WTC11 (cell line): ENCODE results near the gene TNFRSF19. TPM values are rescaled to one million over a fixed set of nuclear protein-coding genes. Genes with fewer than 3 reads are reported as not detected.
A peak's percentile ranks its signal among the peaks of the same experiment; 100 is the strongest.
"Not testable (repeated sequence)": the region's sequence is repeated elsewhere in the genome, so short reads cannot be mapped to it uniquely, and the experiment has no call there.

Experiments
- ATAC-seq: fragments of 200-7000 bp; cut with Tn5 transposase; 2 replicates; pipeline ENCODE4 v1.10.0; 2021; ENCODE audit warnings: mild to moderate bottlenecking, moderate library complexity
- Bru-seq: library from RNA; stranded (reverse); fragments of 400-500 nt; gene quantifications from one replicate; lab custom pipeline; 2021; lab: Mats Ljungman, UMichigan
- CTCF ChIA-PET: fragments of 300-600 bp; sonication (Branson Sonifier 250); formaldehyde crosslinking; loops from one replicate; lab custom pipeline; 2021; ENCODE audit warnings: antibody characterized with exemption; lab: Charles Lee
- POLR2A ChIA-PET: fragments of 350-600 bp; sonication (Branson Sonifier 250); formaldehyde crosslinking; loops from one replicate; lab custom pipeline; 2021; ENCODE audit warnings: antibody characterized with exemption; lab: Charles Lee
- DNase-seq: peaks from one replicate; pipeline ENCODE4 v3.0.0; 2021; ENCODE audit warnings: low spot score
- H3K27ac Mint-ChIP-seq: 2 replicates; pipeline ENCODE4 v1.8.0; 2021; ENCODE audit warnings: mixed read lengths
- H3K27me3 Mint-ChIP-seq: 2 replicates; pipeline ENCODE4 v1.8.0; 2021; ENCODE audit warnings: low read depth, mild to moderate bottlenecking, moderate library complexity, mixed read lengths
- H3K36me3 Mint-ChIP-seq: 2 replicates; pipeline ENCODE4 v1.8.0; 2021; ENCODE audit warnings: mixed read lengths
- H3K4me1 Mint-ChIP-seq: 2 replicates; pipeline ENCODE4 v1.8.0; 2022; ENCODE audit warnings: mixed read lengths
- H3K4me3 Mint-ChIP-seq: 2 replicates; pipeline ENCODE4 v1.8.0; 2021; ENCODE audit warnings: mild to moderate bottlenecking, moderate library complexity, mixed read lengths
- H3K9me3 Mint-ChIP-seq: 2 replicates; pipeline ENCODE4 v1.8.0; 2021; ENCODE audit warnings: mixed read lengths
- ELF4 ChIP-seq: sonication (generic); formaldehyde crosslinking; IDR thresholded peaks from 2 replicates; pipeline ENCODE4 v1.8.1; 2022; ENCODE audit warnings: low read depth, mild to moderate bottlenecking, moderate library complexity, missing genetic modification reagents
- GABPB1 ChIP-seq: sonication (generic); formaldehyde crosslinking; IDR thresholded peaks from 2 replicates; pipeline ENCODE4 v1.8.1; 2023; ENCODE audit warnings: mild to moderate bottlenecking, missing genetic modification reagents
- NR3C1 ChIP-seq: sonication (generic); formaldehyde crosslinking; conservative IDR thresholded peaks from 2 replicates; pipeline ENCODE4 v1.8.1; 2023; ENCODE audit warnings: low read depth, mild to moderate bottlenecking, missing genetic modification reagents
- SOX15 ChIP-seq: fragments of 250-450 bp; sonication (Bioruptor Pico); IDR thresholded peaks from 2 replicates; pipeline ENCODE4 v1.9.0; 2021; ENCODE audit warnings: mild to moderate bottlenecking
- long read RNA-seq, 3 experiments: library from RNA in 1 of 3; library from capped mRNA in 1 of 3; library from polyadenylated mRNA in 1 of 3; unstranded in 2 of 3; stranded (forward) in 1 of 3; transcript quantifications; one replicate each; pipeline ENCODE4 v2.0.0, GENCODE V29; 2021
- total RNA-seq: library from RNA; stranded (reverse); gene quantifications from 3 replicates; pipeline ENCODE4 v1.2.3, GENCODE V29; 2021
- TF ChIP-seq, protein P1 (sequence below): sonication (generic); formaldehyde crosslinking; IDR thresholded peaks from 2 replicates; pipeline ENCODE4 v1.8.0; 2022; ENCODE audit warnings: mild to moderate bottlenecking, missing genetic modification reagents
- TF ChIP-seq, protein P2 (sequence below): sonication (generic); formaldehyde crosslinking; IDR thresholded peaks from 2 replicates; pipeline ENCODE4 v1.8.1; 2023; ENCODE audit warnings: mild to moderate bottlenecking, missing genetic modification reagents, borderline replicate concordance
- TF ChIP-seq, protein P3 (sequence below): sonication (generic); formaldehyde crosslinking; IDR thresholded peaks from 2 replicates; pipeline ENCODE4 v1.8.0; 2022; ENCODE audit warnings: missing genetic modification reagents
- TF ChIP-seq, protein P4 (sequence below): fragments of 250-450 bp; sonication (Bioruptor Pico); IDR thresholded peaks from 2 replicates; pipeline ENCODE4 v1.9.0; 2021; ENCODE audit warnings: mild to moderate bottlenecking

The TNFRSF19 gene, protein sequence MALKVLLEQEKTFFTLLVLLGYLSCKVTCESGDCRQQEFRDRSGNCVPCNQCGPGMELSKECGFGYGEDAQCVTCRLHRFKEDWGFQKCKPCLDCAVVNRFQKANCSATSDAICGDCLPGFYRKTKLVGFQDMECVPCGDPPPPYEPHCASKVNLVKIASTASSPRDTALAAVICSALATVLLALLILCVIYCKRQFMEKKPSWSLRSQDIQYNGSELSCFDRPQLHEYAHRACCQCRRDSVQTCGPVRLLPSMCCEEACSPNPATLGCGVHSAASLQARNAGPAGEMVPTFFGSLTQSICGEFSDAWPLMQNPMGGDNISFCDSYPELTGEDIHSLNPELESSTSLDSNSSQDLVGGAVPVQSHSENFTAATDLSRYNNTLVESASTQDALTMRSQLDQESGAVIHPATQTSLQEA
- total RNA-seq (0.20 to 0.27 TPM (median 0.23 TPM) in 3 replicates), Bru-seq, nascent RNA (percentile 14 among the genes with signal in this experiment)
- long read RNA-seq, experiment 1, partial matches to known transcripts, result 0 of 1 reads
- long read RNA-seq, experiment 1, other reads (novel, unspliced or antisense), result 1 of 1 reads
- long read RNA-seq, experiment 2, result 0 reads
- long read RNA-seq, experiment 3, result 0 reads

DNA sequence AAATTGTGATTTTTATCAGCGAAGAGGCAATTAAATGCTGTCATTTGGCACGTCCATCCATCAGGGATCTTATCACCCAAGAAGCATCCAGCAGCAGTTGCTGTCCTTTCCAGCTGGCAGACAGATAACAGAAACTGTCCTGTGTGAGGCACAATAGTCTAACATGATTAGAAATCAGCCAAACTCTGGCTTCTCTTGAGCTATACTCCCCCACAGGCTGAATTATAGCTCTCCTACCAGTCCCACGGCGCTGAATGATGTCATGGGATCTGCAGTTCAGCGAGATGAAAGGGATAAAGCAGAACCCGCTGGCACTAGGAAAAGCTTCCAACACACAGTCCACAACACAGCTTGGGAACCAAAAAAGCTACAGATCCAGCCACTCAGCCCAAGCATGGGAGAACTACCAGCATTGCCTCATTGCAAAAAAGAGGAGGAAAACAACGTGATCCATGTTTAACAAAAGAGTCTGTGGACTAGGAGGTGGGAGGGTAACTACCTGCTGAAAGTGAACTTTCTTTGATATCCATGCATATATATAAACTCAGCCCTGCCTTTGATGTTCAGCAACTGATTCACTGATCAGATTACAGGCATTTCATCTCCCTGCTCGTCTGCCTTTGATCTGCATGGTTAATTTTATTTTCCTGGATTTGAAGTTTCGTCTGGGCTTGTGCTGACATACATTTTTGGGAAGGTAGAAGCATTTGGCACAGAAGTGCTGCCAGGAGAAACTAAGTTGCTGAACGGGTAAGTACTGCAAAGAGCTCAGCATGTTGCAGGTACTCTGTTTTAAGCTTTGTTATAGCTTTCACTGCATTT, at the start of gene TNFRSF19:
TSS of gene TNFRSF19 (plus strand) at position 314 of the 822 bp plus-strand sequence. CDS start 19,772 bp downstream, outside the sequence.
- CTCF ChIA-PET, result interaction anchor here (0.7 to 1.6 kb wide), 5 partner anchors 8 to 171 kb away, joined by 3 to 7 read pairs (median 4); no protein-coding TSS in a partner anchor
- TF ChIP-seq, protein P1, sequence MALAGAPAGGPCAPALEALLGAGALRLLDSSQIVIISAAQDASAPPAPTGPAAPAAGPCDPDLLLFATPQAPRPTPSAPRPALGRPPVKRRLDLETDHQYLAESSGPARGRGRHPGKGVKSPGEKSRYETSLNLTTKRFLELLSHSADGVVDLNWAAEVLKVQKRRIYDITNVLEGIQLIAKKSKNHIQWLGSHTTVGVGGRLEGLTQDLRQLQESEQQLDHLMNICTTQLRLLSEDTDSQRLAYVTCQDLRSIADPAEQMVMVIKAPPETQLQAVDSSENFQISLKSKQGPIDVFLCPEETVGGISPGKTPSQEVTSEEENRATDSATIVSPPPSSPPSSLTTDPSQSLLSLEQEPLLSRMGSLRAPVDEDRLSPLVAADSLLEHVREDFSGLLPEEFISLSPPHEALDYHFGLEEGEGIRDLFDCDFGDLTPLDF (CRISPR knock-in tag), result no peak
- TF ChIP-seq NR3C1 (CRISPR knock-in tag) (no peak), SOX15 (CRISPR knock-in tag) (no peak)
- TF ChIP-seq, protein P2, sequence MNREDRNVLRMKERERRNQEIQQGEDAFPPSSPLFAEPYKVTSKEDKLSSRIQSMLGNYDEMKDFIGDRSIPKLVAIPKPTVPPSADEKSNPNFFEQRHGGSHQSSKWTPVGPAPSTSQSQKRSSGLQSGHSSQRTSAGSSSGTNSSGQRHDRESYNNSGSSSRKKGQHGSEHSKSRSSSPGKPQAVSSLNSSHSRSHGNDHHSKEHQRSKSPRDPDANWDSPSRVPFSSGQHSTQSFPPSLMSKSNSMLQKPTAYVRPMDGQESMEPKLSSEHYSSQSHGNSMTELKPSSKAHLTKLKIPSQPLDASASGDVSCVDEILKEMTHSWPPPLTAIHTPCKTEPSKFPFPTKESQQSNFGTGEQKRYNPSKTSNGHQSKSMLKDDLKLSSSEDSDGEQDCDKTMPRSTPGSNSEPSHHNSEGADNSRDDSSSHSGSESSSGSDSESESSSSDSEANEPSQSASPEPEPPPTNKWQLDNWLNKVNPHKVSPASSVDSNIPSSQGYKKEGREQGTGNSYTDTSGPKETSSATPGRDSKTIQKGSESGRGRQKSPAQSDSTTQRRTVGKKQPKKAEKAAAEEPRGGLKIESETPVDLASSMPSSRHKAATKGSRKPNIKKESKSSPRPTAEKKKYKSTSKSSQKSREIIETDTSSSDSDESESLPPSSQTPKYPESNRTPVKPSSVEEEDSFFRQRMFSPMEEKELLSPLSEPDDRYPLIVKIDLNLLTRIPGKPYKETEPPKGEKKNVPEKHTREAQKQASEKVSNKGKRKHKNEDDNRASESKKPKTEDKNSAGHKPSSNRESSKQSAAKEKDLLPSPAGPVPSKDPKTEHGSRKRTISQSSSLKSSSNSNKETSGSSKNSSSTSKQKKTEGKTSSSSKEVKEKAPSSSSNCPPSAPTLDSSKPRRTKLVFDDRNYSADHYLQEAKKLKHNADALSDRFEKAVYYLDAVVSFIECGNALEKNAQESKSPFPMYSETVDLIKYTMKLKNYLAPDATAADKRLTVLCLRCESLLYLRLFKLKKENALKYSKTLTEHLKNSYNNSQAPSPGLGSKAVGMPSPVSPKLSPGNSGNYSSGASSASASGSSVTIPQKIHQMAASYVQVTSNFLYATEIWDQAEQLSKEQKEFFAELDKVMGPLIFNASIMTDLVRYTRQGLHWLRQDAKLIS (CRISPR knock-in tag), result no peak
- TF ChIP-seq, protein P3, sequence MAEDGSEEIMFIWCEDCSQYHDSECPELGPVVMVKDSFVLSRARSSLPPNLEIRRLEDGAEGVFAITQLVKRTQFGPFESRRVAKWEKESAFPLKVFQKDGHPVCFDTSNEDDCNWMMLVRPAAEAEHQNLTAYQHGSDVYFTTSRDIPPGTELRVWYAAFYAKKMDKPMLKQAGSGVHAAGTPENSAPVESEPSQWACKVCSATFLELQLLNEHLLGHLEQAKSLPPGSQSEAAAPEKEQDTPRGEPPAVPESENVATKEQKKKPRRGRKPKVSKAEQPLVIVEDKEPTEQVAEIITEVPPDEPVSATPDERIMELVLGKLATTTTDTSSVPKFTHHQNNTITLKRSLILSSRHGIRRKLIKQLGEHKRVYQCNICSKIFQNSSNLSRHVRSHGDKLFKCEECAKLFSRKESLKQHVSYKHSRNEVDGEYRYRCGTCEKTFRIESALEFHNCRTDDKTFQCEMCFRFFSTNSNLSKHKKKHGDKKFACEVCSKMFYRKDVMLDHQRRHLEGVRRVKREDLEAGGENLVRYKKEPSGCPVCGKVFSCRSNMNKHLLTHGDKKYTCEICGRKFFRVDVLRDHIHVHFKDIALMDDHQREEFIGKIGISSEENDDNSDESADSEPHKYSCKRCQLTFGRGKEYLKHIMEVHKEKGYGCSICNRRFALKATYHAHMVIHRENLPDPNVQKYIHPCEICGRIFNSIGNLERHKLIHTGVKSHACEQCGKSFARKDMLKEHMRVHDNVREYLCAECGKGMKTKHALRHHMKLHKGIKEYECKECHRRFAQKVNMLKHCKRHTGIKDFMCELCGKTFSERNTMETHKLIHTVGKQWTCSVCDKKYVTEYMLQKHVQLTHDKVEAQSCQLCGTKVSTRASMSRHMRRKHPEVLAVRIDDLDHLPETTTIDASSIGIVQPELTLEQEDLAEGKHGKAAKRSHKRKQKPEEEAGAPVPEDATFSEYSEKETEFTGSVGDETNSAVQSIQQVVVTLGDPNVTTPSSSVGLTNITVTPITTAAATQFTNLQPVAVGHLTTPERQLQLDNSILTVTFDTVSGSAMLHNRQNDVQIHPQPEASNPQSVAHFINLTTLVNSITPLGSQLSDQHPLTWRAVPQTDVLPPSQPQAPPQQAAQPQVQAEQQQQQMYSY (CRISPR knock-in tag), result no peak
- TF ChIP-seq, all 79 proteins: peak for 0
- H3K4me1 Mint-ChIP-seq, result peaks cover 13% of the 10 kb centered on the region
- H3K27me3 Mint-ChIP-seq, result no peaks in the 10 kb centered on the region
- no peaks in the 10 kb centered on the region for H3K36me3 Mint-ChIP-seq
- H3K27ac Mint-ChIP-seq, result no peak within 1 kb of the TSS
- ATAC-seq (peak; percentile 56), DNase-seq (no peak)
- no peaks in the 10 kb centered on the region for H3K9me3 Mint-ChIP-seq
- no peak within 1 kb of the TSS for H3K4me3 Mint-ChIP-seq
- POLR2A ChIA-PET, result no interaction called here

DNA sequence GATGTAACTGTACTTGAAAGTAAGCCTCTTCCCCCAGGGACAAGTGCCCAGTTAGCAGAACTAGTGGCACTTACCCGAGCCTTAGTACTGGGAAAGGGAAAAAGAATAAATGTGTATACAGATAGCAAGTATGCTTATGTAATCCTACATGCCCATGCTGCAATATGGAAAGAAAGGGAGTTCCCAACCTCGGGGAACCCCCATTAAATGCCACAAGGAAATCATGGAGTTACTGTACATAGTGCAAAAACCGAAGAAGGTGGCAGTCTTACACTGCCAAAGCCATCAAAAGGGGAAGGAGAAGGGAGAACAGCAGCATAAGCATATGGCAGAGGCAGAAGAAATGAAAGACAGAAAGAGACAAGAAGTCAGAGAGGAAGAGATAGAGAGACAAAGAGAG, 40.3 kb upstream of the TNFRSF19 start:
- POLR2A ChIA-PET, ATAC-seq, H3K4me3 Mint-ChIP-seq, CTCF ChIA-PET, DNase-seq, H3K27ac Mint-ChIP-seq: not testable (repeated sequence)
- Mint-ChIP-seq H3K36me3 (peaks cover 12% of the 10 kb centered on the region), H3K4me1 (peaks cover 12% of the 10 kb centered on the region), H3K27me3 (peaks cover 42% of the 10 kb centered on the region), H3K9me3 (peaks cover 32% of the 10 kb centered on the region)

- CTCF ChIA-PET, result no interaction called here
- peaks cover 7% of the 10 kb centered on the region; the same call in 1 of the 2 replicates for H3K4me1 Mint-ChIP-seq
- H3K4me3 Mint-ChIP-seq, result no peak overlapping the region
- peaks cover 29% of the 10 kb centered on the region for H3K27me3 Mint-ChIP-seq
- no peak for TF ChIP-seq GABPB1 (CRISPR knock-in tag)
- TF ChIP-seq ELF4 (CRISPR knock-in tag), result no peak
- TF ChIP-seq, protein P4, sequence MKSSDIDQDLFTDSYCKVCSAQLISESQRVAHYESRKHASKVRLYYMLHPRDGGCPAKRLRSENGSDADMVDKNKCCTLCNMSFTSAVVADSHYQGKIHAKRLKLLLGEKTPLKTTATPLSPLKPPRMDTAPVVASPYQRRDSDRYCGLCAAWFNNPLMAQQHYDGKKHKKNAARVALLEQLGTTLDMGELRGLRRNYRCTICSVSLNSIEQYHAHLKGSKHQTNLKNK, result no peak
- ATAC-seq (no peak), DNase-seq (no peak)
- H3K27ac Mint-ChIP-seq, result no peak overlapping the region
- POLR2A ChIA-PET, result no interaction called here
- H3K9me3 Mint-ChIP-seq, result peaks cover 25% of the 10 kb centered on the region
- H3K36me3 Mint-ChIP-seq, result peaks cover 11% of the 10 kb centered on the region
Observed at GRCh38 chr13:23531446-23531845, 38.8 kb upstream of the TNFRSF19 start.
